CD4-positive, alpha-beta T cell treated with Interleukin-2 at 100 ng/mL for 4 hours (primary cell): ENCODE data around the gene TMEM150A.
"Not testable (repeated sequence)": the region's sequence is repeated elsewhere in the genome, so short reads cannot be mapped to it uniquely, and the experiment has no call there.

ENCODE experiments used
- DNase-seq: peaks from one replicate; pipeline ENCODE4 v3.0.0-alpha.2; 2020; ENCODE audit warnings: low spot score

Gene TMEM150A

DNA sequence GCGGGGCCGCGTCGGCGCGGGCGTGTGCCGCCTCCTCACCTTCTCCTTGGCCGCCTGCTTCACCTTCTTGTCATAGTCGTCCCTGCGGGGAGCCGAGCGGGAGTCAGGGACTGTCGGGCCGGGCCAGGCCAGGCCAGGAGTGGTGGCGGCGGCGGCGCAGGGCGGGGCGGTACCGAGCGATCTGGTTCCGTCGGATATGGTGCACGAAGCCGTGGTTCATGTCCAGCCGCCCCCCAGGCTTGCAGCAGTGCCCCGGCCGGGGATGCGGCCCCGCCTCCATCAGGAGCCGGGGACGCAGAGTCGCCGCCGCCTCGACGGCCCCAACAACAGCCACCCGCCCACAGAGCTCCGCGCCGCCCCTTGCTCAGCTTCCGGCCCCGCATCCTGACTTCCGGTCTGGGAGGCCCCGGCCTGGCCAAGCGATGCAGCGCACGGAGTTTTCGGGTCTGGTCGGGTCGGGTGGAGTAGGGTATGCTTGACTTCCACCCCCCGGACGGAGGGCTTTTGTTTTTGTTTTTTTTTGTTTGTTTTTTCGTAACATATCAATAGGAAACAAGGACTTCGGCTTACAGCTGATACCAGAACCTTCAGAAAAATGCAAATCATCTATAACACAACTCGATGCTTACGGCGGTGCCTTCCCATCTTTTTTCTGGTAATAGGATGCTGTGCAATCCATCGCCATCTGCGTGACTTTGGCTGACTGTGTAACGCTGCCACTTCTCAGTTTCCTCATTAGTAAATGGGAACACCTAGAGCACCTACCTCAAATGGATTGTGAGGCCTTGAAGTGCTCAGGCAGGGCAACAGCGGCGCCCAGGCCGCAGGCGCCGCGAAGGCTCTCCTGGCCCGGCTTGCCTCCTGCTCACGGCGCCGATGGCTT, 9.4 kb upstream of the TMEM150A start, which contains the start of gene C2orf68:
Gene C2orf68 (minus strand): TSS at position 362 of the 883 bp plus-strand sequence. CDS start 82 bp downstream, at position 280.
- DNase-seq: peak; percentile 85

DNA sequence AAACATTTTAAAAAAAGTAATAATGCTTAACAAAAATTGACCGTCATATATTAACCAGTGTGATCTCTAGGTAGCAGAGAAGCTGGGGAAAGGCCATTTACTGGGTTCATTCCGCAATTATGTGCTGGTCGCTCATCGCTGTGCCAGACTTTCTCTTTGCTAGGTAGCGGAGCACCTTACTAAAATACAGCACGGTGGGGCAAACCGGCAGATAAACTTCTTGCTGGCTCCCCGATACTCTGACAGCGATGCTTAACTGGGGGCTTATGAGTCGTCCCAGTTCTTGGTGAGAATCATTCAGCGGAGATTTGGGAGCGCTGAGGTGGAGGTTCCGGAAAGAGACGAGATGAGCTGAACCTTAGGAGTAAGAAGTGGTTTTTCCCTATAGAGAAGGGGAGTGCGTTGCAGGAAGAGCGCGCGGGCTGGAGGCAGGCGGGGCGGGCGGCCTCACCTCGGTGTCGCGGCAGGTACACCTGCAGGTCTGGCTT, 8.8 kb upstream of the TMEM150A start:
- DNase-seq: no peak

DNA sequence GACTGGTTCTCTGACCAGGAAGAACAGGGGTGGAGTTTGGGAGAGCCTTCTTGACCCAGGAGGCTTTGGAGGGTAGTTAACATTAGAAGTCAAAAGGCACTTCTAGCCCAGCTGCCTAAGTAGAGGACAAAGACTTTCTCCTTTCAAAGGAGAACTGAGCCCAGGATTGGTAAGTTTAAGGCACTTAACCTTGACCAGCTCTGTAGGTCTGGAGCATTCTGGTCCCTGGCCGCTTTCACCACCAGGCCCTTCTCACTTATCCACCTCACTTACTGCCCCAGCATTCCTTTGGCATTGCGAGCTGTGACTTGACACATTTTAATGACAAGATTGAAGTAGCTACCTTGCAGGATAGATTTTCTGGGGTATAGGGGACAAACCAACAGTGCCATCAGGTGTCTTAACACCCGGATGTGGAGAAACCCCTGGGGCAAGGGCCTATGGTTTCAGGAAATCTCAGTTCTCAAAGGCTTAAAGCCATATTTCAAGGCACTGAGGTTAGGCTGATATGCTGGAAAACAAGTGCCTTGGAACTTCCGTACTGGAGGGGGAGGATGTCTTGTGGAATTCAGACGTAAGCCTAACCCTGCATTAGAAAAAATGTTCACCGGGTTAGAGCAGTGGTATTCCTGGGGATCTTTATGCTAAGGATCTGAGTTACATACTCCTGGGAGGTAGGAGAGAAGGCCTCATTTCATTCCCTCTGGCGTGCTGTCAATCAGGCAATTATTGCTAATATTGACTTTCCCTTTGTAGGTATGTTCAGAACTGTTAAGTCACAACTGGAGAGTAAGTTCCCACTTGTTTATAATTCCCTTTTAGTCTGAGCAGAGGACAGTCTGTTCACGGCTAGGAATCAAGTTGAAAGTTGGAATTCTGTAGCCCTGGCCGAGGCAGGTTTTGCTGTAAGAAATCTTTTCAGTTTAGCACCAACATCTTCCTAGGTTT, 5.0 kb upstream of the TMEM150A start:
- no peak for DNase-seq

DNA sequence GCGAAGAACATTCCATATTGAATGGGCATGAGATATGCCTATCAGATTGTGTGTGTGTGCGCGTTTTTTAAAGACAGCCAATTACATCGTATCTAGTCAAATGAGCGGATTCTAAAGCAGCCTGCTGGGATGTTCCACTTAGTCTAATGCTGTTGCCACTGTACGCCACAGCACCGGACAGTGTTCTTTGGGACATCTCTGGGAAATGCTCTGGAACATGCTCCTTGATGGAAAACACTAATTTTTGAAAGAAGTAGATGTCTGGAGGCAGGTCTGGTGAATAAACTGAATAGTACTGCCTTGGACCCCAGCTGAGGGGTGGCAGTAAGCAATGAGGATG, 3.6 kb upstream of the TMEM150A start:
- DNase-seq: no peak

- DNase-seq: no peak
Observed at GRCh38 chr2:85605406-85606115, 3.1 kb upstream of the TMEM150A start.

- no peak for DNase-seq
Observed at GRCh38 chr2:85604568-85605339, 2.3 kb upstream of the TMEM150A start.

DNA sequence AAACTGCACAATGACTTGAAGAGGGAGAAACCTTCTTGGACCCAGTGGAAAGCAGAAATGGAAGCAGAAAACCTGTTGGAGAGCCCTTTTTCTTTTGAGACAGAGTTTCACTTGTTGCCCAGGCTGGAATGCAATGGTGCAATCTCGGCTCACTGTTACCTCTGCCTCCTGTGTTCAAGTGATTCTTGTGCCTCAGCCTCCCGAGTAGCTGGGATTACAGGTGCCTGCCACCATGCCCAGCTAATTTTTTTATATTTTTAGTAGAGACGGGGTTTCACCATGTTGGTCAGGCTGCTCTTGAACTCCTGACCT, 1.6 kb upstream of the TMEM150A start:
- not testable (repeated sequence) for DNase-seq

- DNase-seq: no peak
Observed at GRCh38 chr2:85601771-85602475, 575 bp downstream of the TMEM150A start.

GRCh38 chr2:85600951-85601770, 1.3 kb downstream of the TMEM150A start:
- no peak for DNase-seq

GRCh38 chr2:85600235-85600575, 2.3 kb downstream of the TMEM150A start:
- DNase-seq: no peak

DNA sequence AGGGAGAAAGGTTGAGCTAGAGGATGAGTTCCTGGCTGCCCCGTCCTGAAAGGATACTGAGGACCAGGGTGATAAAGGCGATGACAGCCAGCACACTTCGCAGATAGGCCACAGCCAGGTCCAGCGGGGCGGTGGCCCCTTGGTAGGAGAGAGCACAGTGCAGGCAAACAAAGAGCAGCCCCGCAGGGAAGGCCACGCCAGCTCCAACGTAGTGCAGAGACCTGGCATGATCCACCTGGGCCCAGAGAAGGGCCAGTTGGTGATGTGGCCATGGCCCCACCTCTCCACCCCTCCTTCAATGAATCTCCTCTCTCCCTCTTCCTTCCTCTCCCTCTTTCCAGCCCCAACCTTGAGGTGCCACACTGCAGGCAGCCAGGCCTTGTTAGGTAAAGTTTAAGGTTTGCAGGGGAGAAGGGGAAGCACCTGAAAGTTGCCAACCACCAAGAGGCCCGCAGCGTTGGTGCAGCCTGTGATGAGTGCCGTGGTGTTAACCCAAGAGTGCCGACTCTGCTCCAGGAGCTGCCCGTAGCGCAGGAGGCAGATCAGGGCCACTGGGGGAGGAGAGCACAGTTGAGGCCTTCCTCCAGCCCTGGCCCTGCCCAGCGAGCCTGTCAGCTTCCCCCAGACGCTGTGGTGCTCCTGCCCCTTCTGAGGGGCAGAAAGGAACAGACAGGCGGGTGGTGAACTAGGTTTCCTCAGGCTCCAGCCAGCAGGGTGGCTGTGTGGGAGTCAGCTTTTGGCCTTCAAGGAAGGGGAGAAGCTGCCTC, 2.8 kb downstream of the TMEM150A start:
- DNase-seq: no peak

GRCh38 chr2:85598594-85599340, 3.7 kb downstream of the TMEM150A start:
- no peak for DNase-seq

DNA sequence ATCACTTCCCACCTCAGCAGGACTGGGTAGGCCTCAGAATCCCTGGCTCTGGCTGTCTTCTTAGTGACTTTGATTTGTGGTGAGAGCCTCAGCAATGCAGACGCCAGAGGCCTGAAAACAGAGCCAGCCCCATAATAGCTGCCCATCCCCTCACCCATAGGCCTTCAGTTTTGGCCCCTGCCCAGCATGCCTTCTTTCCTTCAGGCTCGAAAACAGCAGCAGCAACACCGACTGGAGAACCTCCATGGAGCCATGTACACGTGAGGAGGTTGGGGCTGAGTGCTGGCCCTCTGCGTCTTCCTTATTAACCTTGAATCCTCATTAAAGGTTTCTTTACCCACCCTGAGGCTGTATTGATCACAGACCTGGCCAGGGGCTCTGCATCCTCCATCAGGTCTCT, 5.3 kb downstream of the TMEM150A start:
- DNase-seq: no peak

GRCh38 chr2:85596486-85597143, 5.9 kb downstream of the TMEM150A start:
- DNase-seq: no peak

DNA sequence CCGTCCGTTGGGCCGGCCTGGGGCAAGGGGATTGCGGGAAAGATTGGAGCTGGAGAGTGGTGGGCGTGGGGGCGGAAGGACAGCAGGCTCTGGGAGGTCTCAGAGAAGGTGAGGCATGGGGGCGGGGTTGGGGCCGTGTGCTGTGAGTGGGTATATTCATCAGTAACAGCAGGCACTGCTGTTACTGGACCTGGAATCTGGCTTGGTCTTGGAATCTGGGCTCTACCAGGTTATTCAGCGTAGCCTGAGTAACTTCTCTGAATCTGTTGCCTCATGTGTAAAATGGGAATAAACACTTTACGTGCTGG, 6.5 kb downstream of the TMEM150A start:
- no peak for DNase-seq

GRCh38 chr2:85595301-85596025, 7.0 kb downstream of the TMEM150A start, which contains the start of gene RNF181:
Gene RNF181, plus strand, starts transcription at chr2:85595745. Its CDS starts 19 bp downstream, at chr2:85595764.
- peak; percentile 96 for DNase-seq

DNA sequence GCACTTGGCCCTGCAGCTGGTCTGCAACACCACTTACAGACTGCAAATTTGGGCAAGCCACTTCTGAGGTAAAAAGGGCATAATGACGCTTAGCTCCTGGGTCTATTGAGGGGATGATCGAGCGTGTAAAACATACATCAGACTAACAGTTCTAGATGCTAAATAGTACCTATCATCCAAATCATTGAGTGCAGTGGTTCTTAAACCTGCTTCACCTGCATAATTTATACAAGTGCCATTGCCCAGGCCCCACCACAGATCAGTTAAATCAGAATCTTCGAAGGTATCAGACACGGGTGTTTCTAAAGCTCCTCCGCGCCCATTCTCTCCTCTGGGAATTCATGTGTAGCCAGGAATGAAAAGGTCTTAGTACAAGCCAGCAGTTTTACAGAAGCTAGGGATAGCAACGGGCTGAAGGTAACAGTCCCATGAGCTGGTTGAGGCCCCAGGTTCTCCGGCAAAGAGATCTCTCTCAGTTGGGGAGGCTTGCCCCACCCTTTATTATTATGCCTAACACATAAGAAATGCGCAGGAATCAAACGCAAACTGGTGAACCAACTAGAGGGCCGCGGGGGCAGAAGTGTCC, 7.7 kb downstream of the TMEM150A start:
- no peak for DNase-seq
